NOMO-1 (cell line): ENCODE data around the gene TECPR1.
"Not testable (repeated sequence)": the region's sequence is repeated elsewhere in the genome, so short reads cannot be mapped to it uniquely, and the experiment has no call there.

Experiments used
- DNase-seq, 2 experiments: peaks; one replicate each; lab custom pipeline; 2025; ENCODE audit not compliant: unreplicated experiment in 2 of 2; lab: John Stamatoyannopoulos, UW

The TECPR1 gene

GRCh38 chr7:98230746-98231471 lies 21.1 kb downstream of the TECPR1 start:
- DNase-seq, result no peak

- DNase-seq, result no peak
Observed at GRCh38 chr7:98229991-98230745, 21.9 kb downstream of the TECPR1 start.

DNA sequence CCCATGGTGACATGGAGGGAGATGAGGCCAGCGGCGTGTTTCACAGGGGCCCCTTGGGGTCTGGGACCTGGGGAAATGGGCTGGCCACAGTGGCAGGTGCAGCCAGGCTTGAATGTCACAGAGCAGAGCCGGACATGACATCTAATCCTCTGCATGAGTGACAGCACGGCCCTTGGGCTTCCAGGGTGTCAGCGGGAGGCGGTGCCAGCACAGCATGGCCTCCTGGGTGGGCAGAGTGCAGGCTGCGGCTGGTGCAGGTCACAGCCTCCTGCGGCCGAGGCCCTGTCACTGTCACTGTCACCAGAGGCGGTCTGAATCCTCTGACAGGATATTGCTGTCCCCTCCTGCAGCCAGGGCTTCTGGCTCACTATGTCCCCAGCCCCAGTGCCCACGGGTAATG lies 22.6 kb downstream of the TECPR1 start:
- DNase-seq, result no peak

- DNase-seq, result no peak
Observed at GRCh38 chr7:98228801-98229200, 23.2 kb downstream of the TECPR1 start.

DNA sequence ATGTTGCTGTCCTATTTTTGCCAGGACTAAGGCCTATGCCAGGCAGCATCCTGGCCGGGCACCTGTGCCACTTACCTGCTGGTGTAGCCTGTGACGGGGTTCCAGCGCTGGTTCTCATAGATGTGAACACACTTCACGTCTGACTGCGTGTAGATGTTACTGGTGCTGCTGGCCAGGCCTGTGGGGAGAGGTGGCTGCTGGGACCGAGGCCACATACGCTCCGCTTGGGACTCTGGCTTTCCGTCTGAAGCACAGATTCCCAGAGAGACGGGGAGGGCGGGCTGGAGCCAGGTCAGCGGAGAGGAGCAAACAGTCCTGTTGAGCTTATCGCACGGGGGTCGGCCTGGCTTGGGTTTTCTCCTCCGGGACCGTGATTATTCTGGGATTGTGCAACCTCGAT lies 24.1 kb downstream of the TECPR1 start:
- no peak for DNase-seq

DNA sequence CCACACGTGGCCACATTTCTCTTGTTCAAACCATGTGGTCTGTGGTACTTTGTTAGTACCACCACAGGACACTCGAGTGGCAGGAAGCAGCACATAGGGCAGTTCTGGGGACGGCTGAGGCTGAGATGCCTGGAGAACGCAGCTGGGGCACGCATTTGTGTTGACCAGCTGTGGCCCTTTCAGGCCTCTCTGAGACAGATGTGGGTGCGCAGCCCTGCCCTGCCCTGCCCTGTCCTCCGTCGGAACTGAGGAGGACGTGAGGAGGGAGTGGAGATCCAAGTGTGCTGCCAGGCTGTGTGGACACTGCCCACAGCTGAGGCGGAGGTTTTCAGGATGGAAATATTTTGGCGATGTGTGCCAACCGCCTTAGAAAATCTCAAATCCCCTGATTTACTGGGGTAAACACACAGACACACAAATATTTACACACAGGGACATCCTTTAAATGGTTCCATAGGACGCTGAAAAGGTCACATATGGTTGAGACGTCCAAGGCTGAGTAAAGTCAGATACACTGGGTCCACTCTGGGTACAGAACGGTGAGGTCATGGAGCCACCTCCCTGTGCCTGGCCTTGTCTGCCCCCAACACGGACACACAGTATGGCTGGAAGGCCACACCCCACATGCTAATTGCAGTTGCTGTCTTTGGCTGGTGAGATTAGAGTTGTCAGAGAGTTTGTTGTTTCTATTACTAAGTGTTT lies 26.0 kb downstream of the TECPR1 start:
- no peak for DNase-seq

DNA sequence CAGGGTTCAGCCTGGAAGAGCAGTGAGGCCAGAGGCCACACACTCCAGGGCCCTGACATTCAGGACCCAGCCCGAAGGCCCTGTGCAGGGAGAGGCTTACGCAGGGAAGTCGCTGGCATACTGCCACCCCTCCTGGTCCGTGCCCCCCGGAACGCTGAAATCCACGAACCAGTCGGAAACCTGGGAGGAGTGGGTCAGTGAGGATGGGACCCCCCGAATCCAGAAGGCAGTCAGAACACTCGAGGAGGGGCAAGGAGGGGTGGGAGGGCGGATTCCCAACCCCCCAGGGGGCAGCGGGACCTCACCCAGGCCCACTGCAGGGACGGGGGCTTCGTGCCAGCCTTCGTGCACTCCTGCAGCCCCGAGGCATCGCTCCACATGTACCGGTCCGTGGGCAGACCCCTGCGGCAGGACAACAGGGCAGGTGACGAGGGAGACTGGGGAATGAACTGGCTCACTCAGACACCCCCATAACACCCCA lies 27.3 kb downstream of the TECPR1 start:
- no peak for DNase-seq

- DNase-seq, result no peak
Observed at GRCh38 chr7:98223898-98224700, 27.9 kb downstream of the TECPR1 start.

GRCh38 chr7:98223351-98223897 lies 28.6 kb downstream of the TECPR1 start:
- no peak for DNase-seq

DNA sequence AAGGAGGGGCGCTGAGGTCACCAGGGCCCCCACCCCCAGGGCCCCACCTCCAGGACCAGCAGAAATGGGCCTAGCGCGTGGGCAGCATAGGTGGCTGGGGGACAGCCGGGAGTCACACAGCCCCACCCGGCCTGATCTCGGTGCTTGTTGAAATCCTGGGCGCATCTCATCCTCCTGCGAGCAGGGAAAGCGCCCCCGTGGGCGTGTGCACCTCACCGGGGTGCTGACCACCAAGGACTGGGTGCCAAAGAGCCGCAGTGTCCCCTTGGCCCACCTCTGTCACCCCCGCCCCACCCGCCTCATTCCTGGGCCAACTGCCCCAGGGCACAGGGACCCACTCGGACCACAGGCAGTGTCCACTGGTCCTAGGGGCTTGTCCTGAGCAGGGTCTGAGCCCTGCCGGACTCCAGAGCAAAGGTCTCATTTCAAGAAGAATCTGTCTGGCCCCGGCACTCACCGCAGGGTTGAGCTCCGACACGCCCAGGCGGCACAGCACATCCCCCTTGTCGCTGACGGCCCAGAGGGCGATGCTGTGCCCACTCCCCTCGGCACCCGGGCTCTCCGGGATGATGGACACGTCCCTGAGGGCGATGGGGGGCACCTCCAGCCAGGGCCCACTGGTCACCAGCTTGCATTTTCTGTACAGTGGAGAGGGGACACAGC lies 29.4 kb downstream of the TECPR1 start:
- DNase-seq, result no peak

GRCh38 chr7:98221611-98222532 lies 30.2 kb downstream of the TECPR1 start:
- no peak for DNase-seq

DNA sequence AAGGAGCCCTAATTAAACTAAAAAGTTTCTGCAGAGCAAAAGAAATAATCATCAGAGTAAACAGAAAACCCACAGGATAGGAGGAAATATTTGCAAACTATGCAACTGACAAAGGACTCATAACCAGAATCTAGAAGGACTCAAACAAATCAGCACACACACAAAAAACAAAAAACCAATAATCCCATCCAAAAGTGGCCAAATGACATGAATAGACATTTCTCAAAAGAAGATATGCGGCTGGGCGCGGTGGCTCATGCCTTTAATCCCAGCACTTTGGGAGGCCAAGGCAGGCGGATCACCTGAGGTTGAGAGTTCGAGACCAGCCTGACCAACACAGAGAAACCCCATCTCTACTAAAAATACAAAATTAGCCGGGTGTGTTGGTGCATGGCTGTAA lies 32.6 kb downstream of the TECPR1 start:
- not testable (repeated sequence) for DNase-seq

GRCh38 chr7:98217623-98218582 lies 34.1 kb downstream of the TECPR1 start:
- peak; percentile 71 to 84 for DNase-seq

DNA sequence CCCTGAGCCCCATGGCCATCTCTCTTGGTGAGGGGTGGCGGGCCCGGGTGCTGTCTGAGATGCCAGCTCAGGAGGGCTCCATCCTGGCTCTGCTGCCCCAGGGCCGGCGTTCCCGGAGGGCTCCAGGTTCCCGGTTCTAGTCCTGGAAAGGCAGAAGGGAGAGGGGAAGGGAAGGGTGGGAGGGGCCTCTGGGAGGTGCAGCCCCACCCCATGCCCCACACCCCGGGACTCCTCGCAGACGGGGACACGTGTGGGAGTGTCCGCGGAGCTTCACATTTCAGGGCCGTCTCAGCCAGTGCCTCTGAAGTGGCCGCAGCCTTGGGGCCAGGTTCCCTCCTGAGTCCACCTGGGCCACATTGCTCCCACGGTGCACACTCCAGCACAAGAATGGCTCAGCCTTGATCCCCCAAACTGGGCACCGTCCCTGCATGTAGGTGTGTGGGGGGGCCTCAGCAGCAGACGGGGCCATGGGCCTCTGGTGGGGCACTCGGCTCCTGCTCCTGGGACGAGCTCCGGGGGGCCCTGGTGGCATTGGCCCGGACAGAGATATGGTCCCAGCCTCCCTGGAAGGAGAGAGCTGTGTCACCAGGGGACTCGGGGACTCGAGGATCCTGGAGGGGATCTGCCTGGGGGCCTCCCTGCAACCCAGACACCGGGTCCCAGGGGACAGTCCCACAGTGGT lies 35.0 kb downstream of the TECPR1 start:
- DNase-seq, result no peak

GRCh38 chr7:98215561-98216495 lies 36.2 kb downstream of the TECPR1 start:
- DNase-seq, result no peak

- DNase-seq, result no peak
Observed at GRCh38 chr7:98214811-98215321, 37.2 kb downstream of the TECPR1 start.
